VCaP (cell line): ENCODE data around the gene SLC38A5.

ENCODE experiments used
- H3K27ac ChIP-seq: fragments of 450-650 bp; 2 replicates; pipeline ENCODE4 v1.5.1; 2017
- CTCF ChIP-seq: fragments of 450-650 bp; conservative IDR thresholded peaks from 2 replicates; pipeline ENCODE4 v1.5.1; 2017; ENCODE audit warnings: mild to moderate bottlenecking, moderate library complexity

SLC38A5 gene

GRCh38 chrX:48490661-48491060 is 20.6 kb upstream of the SLC38A5 start:
- no peak overlapping the region for H3K27ac ChIP-seq
- no peak for TF ChIP-seq CTCF

GRCh38 chrX:48489892-48490291 is 19.8 kb upstream of the SLC38A5 start:
- TF ChIP-seq CTCF, result no peak
- no peak overlapping the region for H3K27ac ChIP-seq

- no peak overlapping the region for H3K27ac ChIP-seq
These were observed 19.2 kb upstream of the SLC38A5 start for GRCh38 chrX:48489296-48489695.

GRCh38 chrX:48488034-48488433 is 18.0 kb upstream of the SLC38A5 start:
- no peak for TF ChIP-seq CTCF
- no peak overlapping the region for H3K27ac ChIP-seq

More at GRCh38 chrX:48489296-48489695, 19.2 kb upstream of the SLC38A5 start:
- TF ChIP-seq CTCF, result no peak

- TF ChIP-seq CTCF, result no peak
- no peak overlapping the region for H3K27ac ChIP-seq
These were observed 17.3 kb upstream of the SLC38A5 start for GRCh38 chrX:48487362-48487798.

GRCh38 chrX:48482526-48482925 is 12.5 kb upstream of the SLC38A5 start:
- H3K27ac ChIP-seq, result no peak overlapping the region
- TF ChIP-seq CTCF, result no peak

- no peak overlapping the region for H3K27ac ChIP-seq
- TF ChIP-seq CTCF, result no peak
These were observed 10.5 kb upstream of the SLC38A5 start for GRCh38 chrX:48480583-48480982.

GRCh38 chrX:48480142-48480541 is 10.1 kb upstream of the SLC38A5 start:
- H3K27ac ChIP-seq, result no peak overlapping the region
- TF ChIP-seq CTCF, result no peak
